ENCODE measurements around the gene INSC. TPM values are rescaled to one million over a fixed set of nuclear protein-coding genes. Genes with fewer than 3 reads are reported as not detected.

Gene INSC
- total and polyA plus RNA-seq, 8 donors, result 0.34 to 1.1 (median 0.57) TPM

DNA sequence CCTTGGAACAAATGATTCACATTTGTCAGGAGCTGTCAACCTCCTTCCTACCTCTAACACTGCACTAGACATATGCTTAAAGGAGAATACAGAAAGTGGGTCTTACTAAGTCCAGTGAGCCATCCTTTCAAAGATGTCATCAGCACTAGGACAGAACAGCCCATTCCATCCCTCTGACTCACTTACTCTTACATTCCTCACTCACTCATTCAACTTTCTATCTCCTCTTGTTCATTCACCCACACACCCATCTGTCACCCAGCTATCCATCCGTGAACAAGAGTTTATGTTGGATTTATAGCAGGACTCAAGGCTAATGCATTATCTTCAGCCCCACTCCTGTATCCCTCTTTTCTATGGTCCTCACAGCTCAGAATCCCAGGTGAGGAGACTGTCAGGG is 9.1 kb downstream of the INSC start:
- H3K27ac ChIP-seq, result no peak overlapping the region
- DNase-seq (no peak), ATAC-seq (no peak)
- H3K4me3 ChIP-seq, result no peak overlapping the region
- H3K36me3 ChIP-seq, result no peaks in the 10 kb centered on the region
- H3K27me3 ChIP-seq, result peaks cover 0 to 9% of the 10 kb centered on the region in 2 donors
- intact Hi-C loops (cut with DNase I), result no loop called here
- no peaks in the 10 kb centered on the region for H3K9me3 ChIP-seq
- H3K4me1 ChIP-seq, result no peaks in the 10 kb centered on the region
- TF ChIP-seq, protein P1, sequence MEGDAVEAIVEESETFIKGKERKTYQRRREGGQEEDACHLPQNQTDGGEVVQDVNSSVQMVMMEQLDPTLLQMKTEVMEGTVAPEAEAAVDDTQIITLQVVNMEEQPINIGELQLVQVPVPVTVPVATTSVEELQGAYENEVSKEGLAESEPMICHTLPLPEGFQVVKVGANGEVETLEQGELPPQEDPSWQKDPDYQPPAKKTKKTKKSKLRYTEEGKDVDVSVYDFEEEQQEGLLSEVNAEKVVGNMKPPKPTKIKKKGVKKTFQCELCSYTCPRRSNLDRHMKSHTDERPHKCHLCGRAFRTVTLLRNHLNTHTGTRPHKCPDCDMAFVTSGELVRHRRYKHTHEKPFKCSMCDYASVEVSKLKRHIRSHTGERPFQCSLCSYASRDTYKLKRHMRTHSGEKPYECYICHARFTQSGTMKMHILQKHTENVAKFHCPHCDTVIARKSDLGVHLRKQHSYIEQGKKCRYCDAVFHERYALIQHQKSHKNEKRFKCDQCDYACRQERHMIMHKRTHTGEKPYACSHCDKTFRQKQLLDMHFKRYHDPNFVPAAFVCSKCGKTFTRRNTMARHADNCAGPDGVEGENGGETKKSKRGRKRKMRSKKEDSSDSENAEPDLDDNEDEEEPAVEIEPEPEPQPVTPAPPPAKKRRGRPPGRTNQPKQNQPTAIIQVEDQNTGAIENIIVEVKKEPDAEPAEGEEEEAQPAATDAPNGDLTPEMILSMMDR (IDR thresholded peaks at IDR 0.05), result no peak

DNA sequence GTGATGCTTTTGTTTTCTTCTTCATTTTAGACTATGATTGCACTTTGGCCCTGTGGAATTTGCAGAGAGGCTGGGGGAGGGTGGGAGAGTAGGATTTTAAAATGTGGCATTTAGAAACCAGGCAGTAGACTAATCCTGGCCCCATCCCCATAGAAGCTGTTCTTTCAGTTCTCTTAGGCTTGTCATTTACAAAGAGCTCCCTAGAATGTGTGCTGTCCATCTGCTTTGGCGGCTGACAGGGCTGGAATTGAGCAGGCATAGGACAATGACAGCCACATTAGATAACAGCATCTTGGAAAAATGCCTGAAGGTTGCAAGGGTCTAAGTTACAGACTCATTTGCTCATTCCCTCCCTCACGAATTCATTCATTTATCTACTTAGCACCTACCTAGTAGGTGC is 9.8 kb downstream of the INSC start:
- peaks cover 0 to 9% of the 10 kb centered on the region in 2 donors for H3K27me3 ChIP-seq
- ATAC-seq (no peak), DNase-seq (no peak)
- no peak overlapping the region for H3K27ac ChIP-seq
- no peak overlapping the region for H3K4me3 ChIP-seq
- no peaks in the 10 kb centered on the region for H3K36me3 ChIP-seq
- H3K4me1 ChIP-seq, result no peaks in the 10 kb centered on the region
- H3K9me3 ChIP-seq, result no peaks in the 10 kb centered on the region
- intact Hi-C loops (cut with DNase I), result no loop called here
- TF ChIP-seq, protein P1 (IDR thresholded peaks at IDR 0.05), result no peak

GRCh38 chr11:15127341-15127740 is 12.6 kb downstream of the INSC start:
- ATAC-seq (no peak), DNase-seq (no peak)
- intact Hi-C loops (cut with DNase I), result no loop called here
- H3K27ac ChIP-seq, result no peak overlapping the region
- peaks cover 0 to 9% of the 10 kb centered on the region in 2 donors for H3K27me3 ChIP-seq
- no peaks in the 10 kb centered on the region for H3K36me3 ChIP-seq
- no peak overlapping the region for H3K4me3 ChIP-seq
- TF ChIP-seq, protein P1 (IDR thresholded peaks at IDR 0.05), result no peak
- no peaks in the 10 kb centered on the region for H3K9me3 ChIP-seq
- H3K4me1 ChIP-seq, result no peaks in the 10 kb centered on the region

DNA sequence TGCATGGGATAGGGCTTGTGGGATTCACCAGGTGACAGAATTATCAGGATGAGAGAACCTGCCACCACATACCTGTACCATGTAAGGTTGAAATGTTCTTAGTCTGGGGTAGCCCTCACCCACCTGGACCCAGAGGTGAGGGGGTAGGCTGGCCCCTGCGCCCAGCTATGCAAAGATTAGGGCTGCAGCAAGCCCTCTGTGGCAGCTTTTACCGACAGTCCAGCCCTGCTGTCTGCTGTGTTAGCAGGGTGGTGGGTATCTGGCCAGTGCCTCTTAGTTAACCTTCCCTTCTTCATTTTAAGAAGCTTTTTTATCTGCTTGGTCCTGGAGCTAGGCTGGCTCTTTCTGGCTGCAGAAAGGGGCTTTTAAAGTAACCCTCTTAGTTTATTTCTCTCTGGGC is 13.9 kb downstream of the INSC start:
- Histone ChIP-seq H3K27ac (no peak overlapping the region), H3K9me3 (no peaks in the 10 kb centered on the region), H3K4me3 (no peak overlapping the region), H3K4me1 (no peaks in the 10 kb centered on the region), H3K27me3 (peaks cover 0 to 9% of the 10 kb centered on the region in 2 donors), H3K36me3 (no peaks in the 10 kb centered on the region)
- TF ChIP-seq, protein P1 (IDR thresholded peaks at IDR 0.05), result no peak
- ATAC-seq (no peak), DNase-seq (no peak)
- intact Hi-C loops (cut with DNase I), result no loop called here

DNA sequence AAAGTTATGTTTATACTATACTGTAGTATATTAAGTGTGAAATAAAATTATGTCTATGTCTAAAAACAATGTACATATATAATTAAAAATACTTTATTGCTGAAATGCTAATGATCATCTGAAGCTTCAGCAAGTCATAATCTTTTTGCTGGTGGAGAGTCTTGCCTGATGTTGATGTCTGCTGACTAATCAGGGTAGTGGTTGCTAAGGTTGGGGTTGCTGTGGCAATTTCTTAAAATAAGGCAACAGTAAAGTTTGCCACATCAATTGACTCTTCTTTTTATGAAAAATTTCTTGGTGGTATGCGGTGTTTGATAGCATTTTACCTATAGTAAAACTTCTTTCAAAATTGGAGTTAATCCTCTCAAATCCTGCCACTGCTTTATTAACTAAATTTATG is 21.4 kb downstream of the INSC start:
- H3K9me3 ChIP-seq, result no peaks in the 10 kb centered on the region
- H3K36me3 ChIP-seq, result no peaks in the 10 kb centered on the region
- TF ChIP-seq, protein P1 (IDR thresholded peaks at IDR 0.05), result no peak
- H3K27ac ChIP-seq, result no peak overlapping the region
- ATAC-seq (no peak), DNase-seq (no peak)
- no peaks in the 10 kb centered on the region for H3K27me3 ChIP-seq
- no peak overlapping the region for H3K4me3 ChIP-seq
- intact Hi-C loops (cut with DNase I), result no loop called here
- H3K4me1 ChIP-seq, result no peaks in the 10 kb centered on the region

Data from left lung (tissue), 10 donors.